Fibroblast of lung (primary cell): ENCODE results near the gene CACNB2.

ENCODE experiments used
- EZH2 ChIP-seq: IDR thresholded peaks from 2 replicates; pipeline ENCODE4 v1.5.1; 2012; ENCODE audit warnings: low read length, control low read depth, mild to moderate bottlenecking; ENCODE audit errors: missing control alignments
- TF ChIP-seq, protein P1 (sequence below), 2 donors: IDR thresholded peaks in 1 of 2; conservative IDR thresholded peaks in 1 of 2; 1 replicate in 1 of 2; 2 replicates in 1 of 2; pipeline ENCODE4 v1.5.1; 2011 to 2012; ENCODE audit warnings: low read length in 2 of 2, control low read depth in 1 of 2, inconsistent platforms in 1 of 2, low read depth in 1 of 2, mild to moderate bottlenecking in 1 of 2

DNA sequence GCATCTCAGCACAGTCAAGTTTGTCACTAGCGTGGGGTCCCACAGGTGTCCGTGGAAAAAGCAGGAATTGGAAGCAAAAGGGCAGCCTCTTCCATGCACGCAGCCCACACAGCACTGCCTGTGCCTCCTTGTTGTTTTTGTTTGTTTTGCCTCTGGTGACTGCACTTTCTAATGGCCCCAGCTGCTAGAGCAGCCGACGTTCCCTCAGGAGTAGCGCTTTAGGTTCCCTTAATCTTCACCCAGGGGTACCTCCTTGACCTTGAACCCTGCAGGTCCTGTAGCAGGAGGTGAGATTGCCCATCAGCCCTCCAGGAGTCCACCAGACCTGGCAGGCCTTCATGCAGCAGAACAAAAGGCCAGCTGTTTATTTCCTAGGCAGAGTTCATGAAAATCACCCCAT lies 210.1 kb downstream of the CACNB2 start:
- TF ChIP-seq, protein P1, sequence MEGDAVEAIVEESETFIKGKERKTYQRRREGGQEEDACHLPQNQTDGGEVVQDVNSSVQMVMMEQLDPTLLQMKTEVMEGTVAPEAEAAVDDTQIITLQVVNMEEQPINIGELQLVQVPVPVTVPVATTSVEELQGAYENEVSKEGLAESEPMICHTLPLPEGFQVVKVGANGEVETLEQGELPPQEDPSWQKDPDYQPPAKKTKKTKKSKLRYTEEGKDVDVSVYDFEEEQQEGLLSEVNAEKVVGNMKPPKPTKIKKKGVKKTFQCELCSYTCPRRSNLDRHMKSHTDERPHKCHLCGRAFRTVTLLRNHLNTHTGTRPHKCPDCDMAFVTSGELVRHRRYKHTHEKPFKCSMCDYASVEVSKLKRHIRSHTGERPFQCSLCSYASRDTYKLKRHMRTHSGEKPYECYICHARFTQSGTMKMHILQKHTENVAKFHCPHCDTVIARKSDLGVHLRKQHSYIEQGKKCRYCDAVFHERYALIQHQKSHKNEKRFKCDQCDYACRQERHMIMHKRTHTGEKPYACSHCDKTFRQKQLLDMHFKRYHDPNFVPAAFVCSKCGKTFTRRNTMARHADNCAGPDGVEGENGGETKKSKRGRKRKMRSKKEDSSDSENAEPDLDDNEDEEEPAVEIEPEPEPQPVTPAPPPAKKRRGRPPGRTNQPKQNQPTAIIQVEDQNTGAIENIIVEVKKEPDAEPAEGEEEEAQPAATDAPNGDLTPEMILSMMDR (conservative IDR thresholded peaks at IDR 0.05 in 1 of 2, IDR thresholded peaks at IDR 0.05 in 1 of 2; ENCODE audit: low read depth in 1 of 2, low read length in 2 of 2) = no peak
- no peak for TF ChIP-seq EZH2
